GM19035 (cell line): ENCODE data around the gene ACP7.
"Not testable (repeated sequence)": the region's sequence is repeated elsewhere in the genome, so short reads cannot be mapped to it uniquely, and the experiment has no call there.

Experiments used
- ATAC-seq: cut with Tn5 transposase; IDR thresholded peaks from one replicate; pipeline ENCODE4 v1.9.1; 2021; ENCODE audit not compliant: unreplicated experiment

Gene ACP7

GRCh38 chr19:39077323-39077722 lies 6.8 kb upstream of the ACP7 start:
- ATAC-seq, result no peak

- no peak for ATAC-seq
Observed at GRCh38 chr19:39078436-39079200, 5.5 kb upstream of the ACP7 start.

GRCh38 chr19:39080431-39080830 lies 3.7 kb upstream of the ACP7 start:
- no peak for ATAC-seq

- ATAC-seq, result no peak
Observed at GRCh38 chr19:39082167-39082566, 2.0 kb upstream of the ACP7 start.

GRCh38 chr19:39082745-39083598 lies 1.2 kb upstream of the ACP7 start:
- no peak for ATAC-seq

GRCh38 chr19:39083599-39083982 lies 577 bp upstream of the ACP7 start:
- ATAC-seq, result no peak

- ATAC-seq, result no peak
Observed at GRCh38 chr19:39084732-39085080, 538 bp downstream of the ACP7 start.

GRCh38 chr19:39085392-39085791 lies 1.2 kb downstream of the ACP7 start:
- ATAC-seq, result no peak

- ATAC-seq, result no peak
Observed at GRCh38 chr19:39086386-39086785, 2.2 kb downstream of the ACP7 start.

- no peak for ATAC-seq
Observed at GRCh38 chr19:39087907-39088686, 3.9 kb downstream of the ACP7 start.

GRCh38 chr19:39090016-39090415 lies 5.8 kb downstream of the ACP7 start:
- ATAC-seq, result not testable (repeated sequence)

GRCh38 chr19:39090881-39091280 lies 6.7 kb downstream of the ACP7 start:
- no peak for ATAC-seq

GRCh38 chr19:39095799-39096540 lies 11.8 kb downstream of the ACP7 start:
- ATAC-seq, result not testable (repeated sequence)

- no peak for ATAC-seq
Observed at GRCh38 chr19:39097299-39097698, 13.1 kb downstream of the ACP7 start.

- no peak for ATAC-seq
Observed at GRCh38 chr19:39097721-39098120, 13.6 kb downstream of the ACP7 start.

GRCh38 chr19:39098365-39099269 lies 14.4 kb downstream of the ACP7 start:
- no peak for ATAC-seq

- ATAC-seq, result no peak
Observed at GRCh38 chr19:39099341-39099740, 15.2 kb downstream of the ACP7 start.

- ATAC-seq, result no peak
Observed at GRCh38 chr19:39100500-39101166, 16.5 kb downstream of the ACP7 start.

GRCh38 chr19:39103151-39103550 lies 19.0 kb downstream of the ACP7 start:
- no peak for ATAC-seq
